Activated T-helper 17 cell treated with anti-CD3 and anti-CD28 coated beads, Interleukin-2, amount 50 U/mL, for 72 hours (primary cell): ENCODE data around the gene MYCN. TPM values are rescaled to one million over a fixed set of nuclear protein-coding genes. Genes with fewer than 3 reads are reported as not detected.
"Not testable (repeated sequence)": the region's sequence is repeated elsewhere in the genome, so short reads cannot be mapped to it uniquely, and the experiment has no call there.

ENCODE experiments used
- ATAC-seq: fragments of 150-1000 bp; cut with Tn5 transposase; replicated peaks from 2 replicates; pipeline ENCODE4 v1.10.0; 2021; ENCODE audit warnings: mild to moderate bottlenecking, moderate library complexity
- H3K27ac Mint-ChIP-seq: one replicate; pipeline ENCODE4 v1.8.0; 2022; ENCODE audit warnings: mixed read lengths
- H3K27me3 Mint-ChIP-seq: one replicate; pipeline ENCODE4 v1.8.0; 2022; ENCODE audit warnings: mixed read lengths
- H3K36me3 Mint-ChIP-seq: one replicate; pipeline ENCODE4 v1.8.0; 2022; ENCODE audit warnings: low read depth, mild to moderate bottlenecking, mixed read lengths
- H3K4me1 Mint-ChIP-seq: one replicate; pipeline ENCODE4 v1.8.0; 2022; ENCODE audit warnings: mixed read lengths
- H3K4me3 Mint-ChIP-seq: one replicate; pipeline ENCODE4 v1.8.0; 2022; ENCODE audit warnings: mild to moderate bottlenecking, mixed read lengths
- H3K9me3 Mint-ChIP-seq: one replicate; pipeline ENCODE4 v1.8.0; 2022; ENCODE audit warnings: mixed read lengths
- total RNA-seq, 2 donors: library from RNA; stranded (reverse); gene quantifications; one replicate each; pipeline ENCODE4 v1.2.3, GENCODE V29; 2022

Gene MYCN
- total RNA-seq, 2 donors from 2014 or later = not detected

DNA sequence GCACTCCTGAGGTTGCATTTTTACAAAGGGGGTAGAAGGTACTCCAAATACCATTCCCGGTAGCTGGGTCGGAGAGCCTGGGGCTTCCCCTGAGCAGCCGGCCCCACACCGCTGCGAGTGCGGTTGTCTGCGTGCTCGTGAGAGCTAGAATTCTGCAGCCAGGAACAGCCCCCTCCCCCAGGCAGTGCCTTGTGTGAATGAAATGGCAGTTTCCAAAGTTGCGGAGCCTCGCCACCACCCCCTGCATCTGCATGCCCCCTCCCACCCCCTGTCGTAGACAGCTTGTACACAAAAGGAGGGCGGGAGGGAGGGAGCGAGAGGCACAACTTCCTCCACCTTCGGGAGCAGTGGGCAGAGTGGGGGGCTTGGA is 1.1 kb downstream of the MYCN start:
- Mint-ChIP-seq H3K9me3 (no peaks in the 10 kb centered on the region), H3K36me3 (no peaks in the 10 kb centered on the region), H3K4me3 (peak overlapping the region; percentile 57), H3K27me3 (peaks cover 39% of the 10 kb centered on the region), H3K27ac (no peak overlapping the region), H3K4me1 (no peaks in the 10 kb centered on the region)
- no peak for ATAC-seq

- ATAC-seq = no peak
- no peaks in the 10 kb centered on the region for H3K4me1 Mint-ChIP-seq
- H3K9me3 Mint-ChIP-seq = no peaks in the 10 kb centered on the region
Observed at GRCh38 chr2:15941871-15942710, 1.7 kb downstream of the MYCN start.

DNA sequence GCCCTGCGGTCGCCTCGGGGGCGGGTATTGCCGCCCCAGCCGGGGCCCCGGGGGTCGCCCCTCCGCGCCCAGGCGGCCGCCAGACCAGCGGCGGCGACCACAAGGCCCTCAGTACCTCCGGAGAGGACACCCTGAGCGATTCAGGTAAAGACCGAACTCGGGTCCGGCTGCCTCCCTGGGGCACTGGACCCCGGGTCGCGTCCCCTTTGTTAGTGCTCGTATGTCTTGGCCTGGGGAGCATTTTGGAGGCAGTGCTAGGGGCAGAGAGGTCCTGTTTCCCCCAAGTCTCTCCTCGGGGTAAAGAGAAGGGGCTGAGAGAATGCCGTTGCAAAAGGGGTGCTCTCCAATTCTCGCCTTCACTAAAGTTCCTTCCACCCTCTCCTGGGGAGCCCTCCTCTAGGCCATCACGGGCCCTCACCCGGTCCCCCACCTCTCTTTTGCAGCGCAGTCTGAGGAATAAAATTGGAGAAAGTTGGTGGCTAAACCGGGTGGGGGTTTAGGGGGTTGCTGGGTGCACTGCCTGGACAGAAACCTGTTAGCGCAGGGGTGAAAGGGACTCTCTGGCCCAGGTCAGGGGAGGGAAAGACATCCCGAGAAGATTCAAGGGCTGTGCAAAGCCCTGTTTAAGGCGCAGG is 2.5 kb downstream of the MYCN start:
- Mint-ChIP-seq H3K9me3 (no peaks in the 10 kb centered on the region), H3K27ac (no peak overlapping the region), H3K4me1 (no peaks in the 10 kb centered on the region), H3K27me3 (peaks cover 26% of the 10 kb centered on the region), H3K4me3 (peak overlapping the region; percentile 26), H3K36me3 (no peaks in the 10 kb centered on the region)
- no peak for ATAC-seq

More at GRCh38 chr2:15941871-15942710, 1.7 kb downstream of the MYCN start:
- H3K27ac Mint-ChIP-seq = no peak overlapping the region
- peaks cover 32% of the 10 kb centered on the region for H3K27me3 Mint-ChIP-seq
- H3K4me3 Mint-ChIP-seq = peak overlapping the region; percentile 32
- H3K36me3 Mint-ChIP-seq = no peaks in the 10 kb centered on the region

DNA sequence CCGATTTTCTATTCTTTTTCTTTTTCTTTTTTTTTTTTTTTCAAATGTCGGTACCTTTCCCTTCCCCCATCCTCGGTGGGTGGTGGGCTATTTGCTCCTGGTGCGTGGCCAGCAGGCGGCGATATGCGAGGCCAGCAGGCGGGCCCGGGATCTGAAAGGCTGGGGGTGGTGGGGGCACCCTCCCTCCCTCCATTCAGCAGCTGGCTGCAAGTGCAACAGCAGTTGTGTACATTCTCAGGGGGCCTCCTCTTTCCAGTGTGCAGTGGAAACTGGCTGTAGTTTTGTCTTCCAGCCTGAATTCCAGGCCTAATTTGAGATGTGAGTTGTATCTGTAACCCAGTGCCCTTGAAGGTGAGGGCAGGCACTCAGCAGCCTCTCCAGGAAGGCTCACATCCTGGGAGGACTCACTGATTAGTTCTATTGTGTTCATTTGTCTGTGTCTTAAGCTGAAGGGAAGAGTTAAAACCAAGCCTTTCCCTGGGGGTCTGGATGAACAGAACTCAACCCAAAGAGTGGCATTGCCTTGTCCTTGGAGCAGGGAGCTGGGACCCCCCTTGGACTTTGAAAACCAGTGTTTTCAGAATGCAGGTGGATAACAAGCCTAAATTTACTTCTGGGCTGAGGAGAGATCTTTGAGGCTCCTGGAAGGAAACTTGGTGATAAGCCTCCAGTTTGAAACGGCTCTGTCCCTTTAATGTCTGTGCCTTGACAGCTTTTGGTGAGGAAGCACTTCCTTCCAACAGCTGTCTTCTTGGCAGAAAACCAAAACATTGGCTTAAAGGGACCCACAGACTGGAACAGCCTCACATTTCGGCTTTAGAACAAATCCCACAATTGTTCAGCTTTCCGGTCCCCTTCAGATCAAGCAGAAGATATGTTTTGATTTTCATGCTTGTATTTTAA is 3.3 kb downstream of the MYCN start:
- no peak for ATAC-seq

DNA sequence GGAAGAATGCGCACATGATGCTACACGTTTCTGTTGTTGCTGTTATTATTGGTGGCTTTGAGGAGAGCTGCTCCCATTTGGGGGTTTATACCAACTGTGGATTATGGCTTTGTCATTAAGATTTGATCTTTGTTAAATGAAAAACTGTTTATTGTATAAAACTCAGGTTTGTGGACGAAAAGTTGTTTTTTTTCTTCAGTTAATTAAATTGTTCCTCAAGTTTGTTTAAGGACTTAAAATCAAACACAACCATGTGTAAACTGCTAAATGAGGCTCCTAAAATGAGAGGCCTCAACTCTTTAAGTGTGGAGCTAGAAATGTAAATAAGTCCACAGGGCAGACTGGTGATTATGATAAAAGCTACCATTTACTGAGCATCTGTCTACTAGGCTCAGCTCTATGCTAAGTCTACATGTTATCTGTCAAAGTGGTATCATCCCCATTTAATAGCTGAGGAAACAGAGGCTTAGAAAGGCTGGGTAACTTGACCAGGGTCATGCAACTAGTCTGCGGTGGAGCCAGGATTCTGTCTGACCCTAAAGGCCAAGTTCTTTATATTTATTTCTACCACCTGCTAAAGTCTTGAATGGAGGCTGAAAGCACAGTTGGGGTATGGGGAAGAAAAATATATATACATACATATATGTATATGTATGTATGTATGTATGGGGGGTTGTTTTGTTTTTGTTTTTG is 4.1 kb downstream of the MYCN start:
- Mint-ChIP-seq H3K27me3 (peaks cover 15% of the 10 kb centered on the region), H3K36me3 (no peaks in the 10 kb centered on the region), H3K27ac (no peak overlapping the region), H3K4me1 (no peaks in the 10 kb centered on the region), H3K9me3 (no peaks in the 10 kb centered on the region), H3K4me3 (no peak overlapping the region)
- ATAC-seq = no peak

More for the DNA sequence above, 3.3 kb downstream of the MYCN start:
- Mint-ChIP-seq H3K4me1 (no peaks in the 10 kb centered on the region), H3K36me3 (no peaks in the 10 kb centered on the region), H3K27ac (no peak overlapping the region), H3K9me3 (no peaks in the 10 kb centered on the region), H3K27me3 (peaks cover 22% of the 10 kb centered on the region), H3K4me3 (peak overlapping the region; percentile 26)

- H3K9me3 Mint-ChIP-seq = no peaks in the 10 kb centered on the region
- H3K27me3 Mint-ChIP-seq = peaks cover 10% of the 10 kb centered on the region
- H3K36me3 Mint-ChIP-seq = no peaks in the 10 kb centered on the region
- no peak overlapping the region for H3K4me3 Mint-ChIP-seq
- H3K27ac Mint-ChIP-seq = no peak overlapping the region
- H3K4me1 Mint-ChIP-seq = no peaks in the 10 kb centered on the region
- no peak for ATAC-seq
Observed at GRCh38 chr2:15945909-15946705, 5.8 kb downstream of the MYCN start.

- Mint-ChIP-seq H3K27ac (no peak overlapping the region), H3K4me3 (no peak overlapping the region), H3K27me3 (peaks cover 8% of the 10 kb centered on the region), H3K9me3 (no peaks in the 10 kb centered on the region), H3K4me1 (no peaks in the 10 kb centered on the region), H3K36me3 (no peaks in the 10 kb centered on the region)
- ATAC-seq = no peak
Observed at GRCh38 chr2:15946983-15947382, 6.6 kb downstream of the MYCN start.

- Mint-ChIP-seq H3K9me3 (no peaks in the 10 kb centered on the region), H3K27me3 (peaks cover 8% of the 10 kb centered on the region), H3K36me3 (no peaks in the 10 kb centered on the region), H3K4me3 (no peak overlapping the region), H3K4me1 (no peaks in the 10 kb centered on the region), H3K27ac (no peak overlapping the region)
- ATAC-seq = no peak
Observed at GRCh38 chr2:15947431-15947830, 7.1 kb downstream of the MYCN start.

DNA sequence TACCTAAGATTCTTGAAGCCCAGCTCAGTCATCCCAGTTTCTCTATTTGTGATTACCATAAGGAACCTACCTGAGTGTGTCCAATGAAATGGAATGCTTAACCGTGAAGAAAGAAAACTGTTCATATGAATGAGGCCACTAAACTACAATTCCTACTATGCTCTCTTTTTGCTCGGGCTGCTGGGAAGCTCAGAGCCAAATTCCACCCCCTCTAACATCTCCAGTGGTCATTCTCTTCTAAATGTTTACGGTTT is 8.3 kb downstream of the MYCN start:
- H3K36me3 Mint-ChIP-seq = no peaks in the 10 kb centered on the region
- no peak for ATAC-seq
- no peaks in the 10 kb centered on the region for H3K9me3 Mint-ChIP-seq
- peaks cover 7% of the 10 kb centered on the region for H3K27me3 Mint-ChIP-seq
- no peak overlapping the region for H3K4me3 Mint-ChIP-seq
- no peak overlapping the region for H3K27ac Mint-ChIP-seq
- no peaks in the 10 kb centered on the region for H3K4me1 Mint-ChIP-seq

GRCh38 chr2:15949126-15949525 is 8.8 kb downstream of the MYCN start:
- H3K27me3 Mint-ChIP-seq = peaks cover 7% of the 10 kb centered on the region
- no peak overlapping the region for H3K4me3 Mint-ChIP-seq
- H3K36me3 Mint-ChIP-seq = no peaks in the 10 kb centered on the region
- no peak for ATAC-seq
- no peaks in the 10 kb centered on the region for H3K9me3 Mint-ChIP-seq
- H3K27ac Mint-ChIP-seq = no peak overlapping the region
- no peaks in the 10 kb centered on the region for H3K4me1 Mint-ChIP-seq

GRCh38 chr2:15949551-15949950 is 9.2 kb downstream of the MYCN start:
- peaks cover 7% of the 10 kb centered on the region for H3K27me3 Mint-ChIP-seq
- ATAC-seq = no peak
- H3K9me3 Mint-ChIP-seq = no peaks in the 10 kb centered on the region
- no peak overlapping the region for H3K27ac Mint-ChIP-seq
- no peaks in the 10 kb centered on the region for H3K36me3 Mint-ChIP-seq
- no peak overlapping the region for H3K4me3 Mint-ChIP-seq
- H3K4me1 Mint-ChIP-seq = no peaks in the 10 kb centered on the region

GRCh38 chr2:15950088-15950952 is 10.0 kb downstream of the MYCN start:
- H3K27me3 Mint-ChIP-seq = peaks cover 6% of the 10 kb centered on the region
- H3K4me3 Mint-ChIP-seq = no peak overlapping the region
- no peaks in the 10 kb centered on the region for H3K9me3 Mint-ChIP-seq
- no peaks in the 10 kb centered on the region for H3K36me3 Mint-ChIP-seq
- no peak for ATAC-seq
- H3K27ac Mint-ChIP-seq = no peak overlapping the region
- no peaks in the 10 kb centered on the region for H3K4me1 Mint-ChIP-seq

GRCh38 chr2:15951936-15952335 is 11.6 kb downstream of the MYCN start:
- H3K36me3 Mint-ChIP-seq, H3K27me3 Mint-ChIP-seq, H3K27ac Mint-ChIP-seq, ATAC-seq, H3K9me3 Mint-ChIP-seq, H3K4me1 Mint-ChIP-seq, H3K4me3 Mint-ChIP-seq: not testable (repeated sequence)
